Stimulated activated CD4-positive, alpha-beta T cell treated with anti-CD3 and anti-CD28 coated beads, Interleukin-1b, Interleukin-23, amount 100 ng/mL, for 1 hour (primary cell): ENCODE measurements around the gene HCN3.

Source experiments
- DNase-seq, 2 donors: peaks; one replicate each; pipeline ENCODE4 v3.0.0-alpha.2; 2020; ENCODE audit warnings: low read depth in 2 of 2

Gene HCN3

DNA sequence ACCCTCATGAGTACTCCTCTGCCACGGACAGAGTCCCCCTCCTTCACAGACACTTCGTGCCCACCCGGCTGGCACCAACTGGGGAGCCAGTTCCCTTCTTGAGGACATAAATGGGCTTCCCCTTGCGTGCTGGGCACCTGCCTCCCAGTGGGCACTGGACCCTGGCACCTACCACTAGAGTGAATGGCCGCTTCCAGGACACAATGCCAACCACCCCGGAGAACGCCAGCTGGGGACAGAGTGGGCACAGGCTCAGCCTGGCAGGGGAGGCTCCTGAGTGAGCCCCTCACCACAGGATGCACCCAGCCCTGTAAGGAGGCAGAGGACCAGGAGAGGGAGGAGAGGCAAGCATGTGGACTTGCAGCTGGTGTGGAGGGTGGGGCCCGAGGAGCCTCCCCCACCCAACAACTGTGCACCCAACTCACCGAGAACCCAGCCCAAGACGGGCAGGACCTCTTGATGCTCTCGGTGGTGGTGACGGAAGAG, 23.0 kb upstream of the HCN3 start:
- DNase-seq: no peak

DNA sequence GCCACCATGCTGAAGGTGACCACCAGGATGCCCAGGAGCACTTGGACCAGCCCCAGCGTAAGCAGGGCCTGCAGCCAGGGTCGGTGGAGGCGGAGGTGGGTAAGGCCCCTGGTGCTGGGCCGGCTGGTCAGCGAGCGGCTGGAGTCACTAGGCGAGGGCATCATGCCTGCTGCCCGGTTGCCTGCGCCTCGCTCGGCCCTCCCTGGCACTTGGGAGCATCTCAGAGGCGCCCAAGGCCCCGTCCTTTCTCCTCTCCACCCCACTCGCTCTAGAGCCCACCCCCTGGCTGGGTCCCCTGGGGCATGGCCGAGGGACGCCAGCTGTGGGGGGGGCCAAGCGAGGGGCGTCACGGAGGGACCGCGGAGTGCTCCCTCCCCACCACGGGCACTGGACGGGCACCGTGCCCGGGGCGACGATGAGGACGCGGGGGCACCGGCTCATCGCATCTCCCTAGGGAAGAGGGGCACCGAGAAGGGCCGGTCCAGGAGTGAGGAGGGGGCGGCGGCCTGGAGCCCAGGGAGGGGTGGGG, 22.5 kb upstream of the HCN3 start:
- no peak for DNase-seq

DNA sequence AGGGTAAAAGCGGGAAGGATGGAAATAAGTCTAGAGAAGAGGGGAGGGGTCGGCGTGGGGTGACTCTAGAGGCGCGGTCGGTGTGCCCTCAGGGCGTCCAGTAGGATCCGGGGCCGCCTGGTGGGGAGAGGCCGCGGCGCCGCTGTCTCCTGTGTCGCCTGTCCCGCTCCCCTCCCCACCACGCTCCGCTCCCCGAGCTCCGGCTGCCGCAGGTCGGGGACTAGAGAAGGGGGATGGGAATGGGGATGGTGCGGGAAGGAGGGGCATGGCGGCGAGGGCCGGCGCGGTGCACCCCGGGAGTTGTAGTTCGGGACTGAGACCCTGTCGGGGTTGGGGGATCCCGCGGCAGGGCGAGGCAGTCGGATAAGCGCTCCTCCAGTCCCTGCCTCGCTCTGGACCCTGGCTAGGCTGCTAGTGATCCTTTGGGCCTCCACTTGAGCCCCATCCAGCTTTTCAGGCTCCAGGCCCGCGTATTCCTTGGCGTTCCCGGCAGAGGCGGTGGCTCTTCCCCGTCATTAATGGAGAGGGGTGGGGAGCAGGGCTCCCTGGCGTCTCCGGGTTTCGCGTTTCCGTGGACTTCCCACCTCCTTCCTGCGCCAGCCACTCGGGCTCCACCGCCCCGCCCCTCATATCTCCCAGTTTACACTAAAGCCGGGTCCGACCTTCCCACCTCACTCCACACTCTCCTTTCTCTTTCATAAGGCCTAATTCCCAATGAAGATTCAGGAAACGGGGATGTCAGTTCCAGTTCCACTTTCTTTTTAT, 21.8 kb upstream of the HCN3 start, which contains the start of gene ENTREP3:
Gene ENTREP3, minus strand, starts transcription at position 241 of the 765 bp plus-strand sequence. CDS start 606 bp downstream, outside the sequence.
- peak in 1 of 2 donors; percentile 60 for DNase-seq

DNA sequence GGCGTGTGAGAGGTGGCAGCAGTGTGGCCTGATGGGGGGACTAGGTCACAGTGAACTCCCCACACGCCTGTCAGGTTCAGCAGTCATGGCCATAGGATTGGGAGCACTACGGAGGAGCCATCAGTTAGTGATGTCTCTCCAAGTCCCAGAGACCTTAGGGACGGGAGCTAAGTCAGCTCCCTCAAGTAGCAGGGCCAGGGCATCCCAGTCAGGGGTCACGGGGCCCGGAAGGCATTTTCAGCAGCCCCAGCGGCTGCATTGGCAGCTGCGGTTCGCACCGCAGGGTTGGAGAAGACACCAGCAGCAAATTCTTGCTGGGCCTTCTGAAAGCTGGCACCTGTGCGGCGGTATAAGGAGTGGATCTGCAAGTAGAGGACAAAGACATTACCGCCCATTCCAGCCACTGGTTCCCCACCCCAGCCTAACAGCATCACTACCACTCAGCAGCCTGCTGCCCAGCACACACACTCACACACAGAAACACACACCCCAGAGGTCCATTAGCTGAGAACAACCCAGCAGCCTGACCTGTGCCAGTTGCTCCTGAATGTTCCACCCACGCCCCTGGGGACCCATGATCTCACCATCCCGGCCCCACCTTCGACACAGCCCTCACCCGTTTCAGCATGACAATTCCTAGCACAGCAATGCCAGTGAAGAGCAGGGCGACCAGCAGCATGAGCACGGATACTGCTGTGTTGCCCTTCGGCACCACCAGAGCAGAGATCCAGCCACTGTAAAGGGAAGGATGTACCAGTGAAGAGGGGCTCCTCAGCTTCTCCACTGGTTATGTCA, 21.0 kb upstream of the HCN3 start:
- DNase-seq: no peak

DNA sequence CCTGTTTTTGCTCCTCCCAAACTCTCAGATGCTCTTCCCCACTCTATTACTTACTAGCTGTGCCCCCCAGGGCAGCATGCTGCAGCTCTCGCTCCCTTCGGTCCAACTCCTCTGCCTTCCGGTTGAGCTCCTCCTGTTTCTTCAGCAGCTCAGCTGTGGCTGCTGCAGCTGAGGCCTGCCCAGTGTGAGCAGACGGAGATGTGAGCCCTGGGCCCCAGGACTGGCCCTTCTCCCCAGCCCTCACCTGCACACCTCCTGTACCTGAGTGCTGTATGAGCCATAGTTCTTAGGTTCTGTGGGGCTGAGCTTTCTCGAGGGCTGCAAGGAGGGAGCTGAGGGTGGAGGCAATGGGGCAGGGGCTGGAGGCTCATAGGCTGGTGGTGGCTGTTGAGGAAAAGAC, 17.0 kb upstream of the HCN3 start:
- no peak for DNase-seq

DNA sequence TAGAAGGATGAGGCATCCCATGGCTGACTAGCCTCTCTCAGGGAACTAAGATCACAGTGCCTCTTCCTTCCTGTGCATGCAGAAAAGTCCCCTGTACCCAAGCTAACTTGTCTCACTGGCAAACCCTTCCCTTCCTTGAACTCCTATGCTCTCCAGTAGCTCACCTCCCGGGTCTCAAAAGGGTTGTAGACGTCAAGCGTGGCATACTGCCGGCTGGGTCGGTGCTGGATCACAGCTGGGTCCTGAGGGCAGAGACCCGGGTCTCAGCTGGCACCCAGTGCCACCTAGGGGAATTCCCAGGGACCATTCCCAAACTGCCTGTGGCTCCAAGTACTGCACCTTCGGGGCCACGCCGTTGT, 15.8 kb upstream of the HCN3 start:
- DNase-seq: no peak

DNA sequence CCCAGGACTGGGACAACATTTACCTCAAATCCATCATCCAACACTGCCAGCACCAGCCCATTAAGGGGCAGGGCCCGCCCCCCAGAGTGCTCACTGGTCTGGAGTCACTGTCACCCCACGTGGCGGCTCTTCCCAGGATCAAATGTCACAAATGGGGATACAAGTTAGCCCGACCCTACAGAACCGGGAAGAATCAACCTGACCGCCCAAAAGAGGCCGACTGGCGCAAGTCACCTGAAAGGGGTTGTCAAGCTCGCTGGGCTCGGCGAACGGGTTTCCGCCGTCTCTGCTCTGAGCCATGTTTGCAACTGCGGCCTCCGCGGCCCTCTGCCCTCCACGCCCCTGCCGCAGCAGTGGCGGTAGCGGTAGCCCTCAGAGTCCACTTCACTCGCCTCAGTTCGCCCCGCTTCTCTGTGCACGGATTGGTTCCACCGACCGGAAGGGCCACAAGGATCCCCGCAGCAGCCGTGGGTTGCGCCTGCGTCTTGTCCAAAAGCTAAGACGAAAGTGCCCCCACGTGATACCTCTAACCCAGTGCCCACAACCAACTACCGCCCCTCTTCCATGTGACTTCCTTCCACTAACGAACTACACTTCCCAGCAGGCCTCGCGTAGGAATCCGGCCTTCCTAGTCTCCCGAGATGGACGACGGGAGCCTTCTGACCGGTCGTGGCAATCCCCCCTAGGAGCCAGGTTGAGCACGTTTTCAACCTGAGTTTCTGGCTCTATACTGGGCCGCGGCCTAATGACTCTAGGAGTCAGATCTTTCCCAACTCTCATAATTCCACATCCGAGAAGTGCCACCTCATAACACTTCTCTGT, 15.2 kb upstream of the HCN3 start, which contains the start of gene SCAMP3:
Gene SCAMP3, minus strand, starts transcription at position 509 of the 822 bp plus-strand sequence. Its CDS starts 209 bp downstream, at position 300.
- DNase-seq: peak; percentile 63 to 71

DNA sequence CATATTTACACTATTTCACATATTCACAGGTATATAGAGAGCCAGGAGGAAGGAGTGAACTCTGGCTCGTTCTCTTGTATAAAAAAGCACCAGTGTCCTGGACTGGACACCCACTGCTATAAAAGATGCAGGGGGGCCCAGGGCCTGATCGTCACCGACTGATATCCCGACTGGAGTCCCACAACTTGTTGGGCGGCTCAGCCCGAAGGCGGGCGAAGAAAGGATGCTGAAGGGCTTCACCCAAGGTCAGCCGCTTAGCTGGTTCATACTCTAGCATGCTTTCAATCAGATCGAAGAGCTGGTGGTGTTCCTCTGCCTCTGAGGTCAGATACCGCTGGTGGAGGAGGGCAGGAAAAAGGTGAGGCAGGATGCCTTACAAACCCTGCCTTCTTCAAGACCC, 14.2 kb upstream of the HCN3 start:
- DNase-seq: no peak

DNA sequence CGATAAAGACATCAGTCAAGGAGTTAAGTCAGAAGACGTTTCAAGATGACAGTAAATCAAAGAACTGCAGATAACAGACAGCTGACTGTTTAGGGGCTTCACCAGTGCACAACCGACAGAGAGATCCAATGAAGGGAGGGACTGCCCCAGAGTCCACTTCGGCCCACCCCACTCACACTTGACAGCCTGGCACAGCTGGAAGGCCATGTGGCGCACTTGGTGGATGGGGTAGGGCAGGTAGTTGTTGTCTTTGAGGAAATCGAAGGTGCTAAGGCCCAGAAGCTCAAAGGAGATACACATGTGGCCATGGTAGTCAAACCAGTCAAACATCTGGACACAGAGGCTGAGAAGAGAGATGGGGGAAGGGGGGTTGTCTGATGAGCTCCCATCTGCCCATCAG, 10.7 kb upstream of the HCN3 start:
- no peak for DNase-seq

DNA sequence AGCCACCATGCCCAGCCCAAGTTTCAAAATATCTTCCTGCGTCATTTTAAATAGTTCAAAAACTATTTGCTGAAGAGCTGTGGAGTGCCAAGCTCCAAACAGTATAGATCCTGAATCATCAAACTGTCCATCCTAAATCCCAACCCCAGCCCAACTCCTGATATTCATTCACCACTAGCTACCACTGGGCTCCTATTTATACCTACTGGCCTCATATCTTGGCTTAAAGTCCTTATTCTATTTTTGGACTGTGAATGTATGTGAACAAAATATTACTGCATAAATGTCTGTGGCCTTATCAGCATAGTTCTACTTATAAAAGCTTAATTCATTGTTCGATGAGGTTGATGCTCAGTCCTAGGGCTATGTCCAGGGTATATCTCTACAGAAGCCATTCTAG, 9.9 kb upstream of the HCN3 start:
- no peak for DNase-seq

DNA sequence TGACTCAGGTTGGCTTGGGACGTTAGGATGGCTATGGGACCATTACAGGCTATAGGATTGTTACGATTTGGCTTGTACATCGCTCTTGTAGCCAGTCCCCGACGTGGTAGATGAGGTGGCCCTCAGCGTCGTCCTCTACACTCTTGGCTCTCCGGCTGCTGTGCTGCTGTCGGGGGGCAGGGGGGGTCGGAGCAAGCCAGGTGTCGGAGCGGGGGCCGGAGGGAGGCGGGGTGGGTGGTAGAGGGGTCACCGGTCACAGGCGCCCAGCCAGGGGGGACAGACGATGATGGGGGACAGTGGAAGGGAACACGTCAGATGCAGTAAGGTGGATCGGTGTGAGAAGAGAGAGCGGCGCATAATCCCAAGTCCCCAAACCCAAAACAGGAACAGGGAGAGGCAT, 8.6 kb upstream of the HCN3 start:
- DNase-seq: no peak

DNA sequence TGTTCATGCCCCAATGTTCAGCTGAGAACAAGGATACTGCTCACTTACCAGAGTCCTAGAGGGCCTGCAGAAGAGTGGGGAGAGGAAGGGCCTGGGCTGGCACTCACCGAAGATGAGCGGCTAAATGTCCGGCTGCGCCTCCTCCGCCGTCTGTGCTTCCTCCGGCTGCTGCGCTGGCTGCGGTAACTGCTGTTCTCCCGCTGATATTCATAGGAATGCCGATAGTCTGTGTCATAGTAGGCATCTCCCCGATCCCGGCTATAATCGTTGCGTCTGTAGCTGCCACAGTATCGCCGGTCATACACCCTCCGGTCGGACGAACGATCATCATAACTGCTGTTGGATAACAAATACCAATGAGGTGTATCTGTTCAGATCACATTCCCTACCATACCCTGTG, 7.9 kb upstream of the HCN3 start:
- no peak for DNase-seq

DNA sequence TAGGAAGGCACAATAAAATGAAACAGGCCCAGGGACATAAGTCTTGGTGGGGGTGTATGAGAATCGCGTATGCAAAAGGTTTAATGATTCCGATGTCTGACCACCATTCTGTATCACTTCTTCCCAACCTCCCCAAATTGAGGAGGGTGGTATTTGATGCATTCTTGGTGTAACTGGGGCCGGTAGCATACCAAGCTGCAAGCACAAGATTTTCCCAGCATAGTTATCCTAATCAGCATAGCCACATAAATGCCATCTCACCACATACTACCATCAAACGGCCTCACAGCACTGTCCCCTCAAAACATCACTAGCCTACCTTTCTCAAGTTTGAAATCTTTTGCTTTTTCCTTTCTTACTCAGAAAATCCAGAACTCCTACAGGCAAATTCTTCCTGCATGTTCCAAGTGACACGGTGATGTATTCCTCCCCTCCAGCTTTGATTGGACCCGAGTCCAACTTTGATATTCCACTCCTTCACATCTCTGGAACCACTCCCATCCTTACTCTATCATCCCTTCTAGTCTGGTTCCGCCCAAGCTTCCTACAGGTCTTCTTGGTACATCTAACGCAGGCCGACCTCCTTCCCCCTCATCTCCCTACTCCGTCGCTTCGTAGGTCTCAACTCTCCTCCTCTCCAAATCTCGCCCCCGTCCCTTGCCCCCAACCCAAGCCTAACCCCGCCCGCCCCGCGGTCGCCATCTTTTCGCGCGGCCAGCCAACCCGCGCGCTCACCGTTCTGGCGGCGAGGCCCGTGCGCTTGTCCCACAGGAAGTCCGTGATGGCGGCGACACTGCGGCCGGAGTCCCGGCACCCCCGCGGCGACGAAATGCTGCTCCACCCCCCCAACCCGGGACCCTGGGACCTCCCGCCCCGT, 4.6 kb upstream of the HCN3 start:
- DNase-seq: no peak

DNA sequence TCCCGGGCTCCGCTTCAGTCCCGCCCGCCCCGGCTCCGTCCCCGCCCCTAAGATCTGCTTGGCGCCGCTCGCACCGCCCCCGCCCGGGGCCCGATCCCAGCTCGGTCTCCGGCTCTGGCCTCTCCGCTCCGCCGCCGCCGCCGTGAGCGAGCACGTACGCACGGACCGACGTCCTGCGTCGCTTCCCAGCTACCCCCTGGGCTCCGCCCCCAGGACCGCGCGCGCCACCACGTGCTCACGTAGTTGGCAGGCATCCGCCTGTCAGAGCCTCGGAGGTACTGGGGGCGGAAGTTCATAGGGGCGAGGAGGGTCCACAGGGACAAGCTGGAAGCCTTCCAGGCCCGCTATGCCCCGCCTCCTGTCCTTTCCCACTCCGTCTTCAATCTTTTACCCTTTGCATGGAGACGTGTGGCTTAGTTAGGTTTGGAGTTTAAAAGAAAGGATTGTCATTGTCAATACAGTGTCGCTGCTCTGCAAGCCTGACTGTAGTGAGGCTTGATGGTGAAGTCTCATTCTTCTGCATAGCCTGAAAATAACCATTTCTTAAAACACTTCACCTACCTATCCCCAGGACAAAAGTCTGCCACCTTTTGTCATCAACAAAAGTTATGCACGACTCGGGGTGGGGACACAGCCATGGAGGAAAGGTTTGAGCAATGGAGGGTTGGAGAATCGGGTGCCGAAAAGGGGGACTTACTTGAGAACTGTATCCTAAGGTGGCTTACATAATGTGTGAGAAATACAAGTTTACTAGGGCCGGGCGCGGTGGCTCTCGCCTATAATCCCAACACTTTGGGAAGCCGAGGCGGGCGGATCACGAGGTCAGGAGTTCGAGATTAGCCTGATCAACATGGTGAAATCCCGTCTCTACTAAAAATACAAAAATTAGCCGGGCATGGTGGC, 3.7 kb upstream of the HCN3 start, which contains the start of gene CLK2:
Gene CLK2, minus strand, starts transcription at position 162 of the 903 bp plus-strand sequence. CDS start 2,527 bp downstream, outside the sequence.
- DNase-seq: peak; percentile 84 to 90

DNA sequence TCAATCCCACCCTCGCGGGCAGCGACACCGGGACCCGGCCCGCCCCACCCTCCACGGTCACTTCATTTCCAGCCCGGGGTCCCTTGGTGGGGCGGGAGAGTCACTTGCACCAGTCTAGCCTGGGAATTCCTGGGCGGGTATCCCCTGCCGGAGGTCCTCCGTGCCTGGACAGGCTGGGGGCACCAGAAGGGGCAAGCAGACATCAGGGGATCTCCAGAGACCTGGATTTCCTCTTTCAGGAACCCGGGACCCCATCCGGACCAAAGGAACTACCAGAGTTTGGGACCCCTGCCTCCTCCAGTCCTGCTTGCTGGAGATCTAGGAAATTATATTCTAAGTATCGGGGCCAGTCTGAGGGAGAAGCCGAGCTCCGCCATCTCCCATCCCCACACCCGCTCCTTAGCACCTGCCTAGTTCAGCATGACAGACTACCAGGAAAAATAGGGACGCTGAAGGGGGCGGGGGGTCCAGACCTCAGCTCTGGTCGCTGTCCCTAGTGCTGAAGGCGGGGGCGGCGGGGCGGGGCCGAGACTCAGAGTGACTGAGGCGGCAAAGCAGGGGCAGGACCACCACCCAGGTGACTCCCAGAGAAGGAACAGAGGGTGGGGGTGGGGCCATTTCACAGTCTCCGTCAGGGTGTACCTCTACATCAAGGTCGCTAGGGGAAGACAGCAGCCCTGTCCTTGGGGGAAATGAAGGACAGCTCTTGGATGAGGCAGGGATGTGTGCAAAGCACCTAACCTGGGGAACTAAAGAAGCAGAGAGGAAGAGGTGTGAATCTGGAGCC, 832 bp downstream of the HCN3 start:
- DNase-seq: peak; percentile 24 to 71

DNA sequence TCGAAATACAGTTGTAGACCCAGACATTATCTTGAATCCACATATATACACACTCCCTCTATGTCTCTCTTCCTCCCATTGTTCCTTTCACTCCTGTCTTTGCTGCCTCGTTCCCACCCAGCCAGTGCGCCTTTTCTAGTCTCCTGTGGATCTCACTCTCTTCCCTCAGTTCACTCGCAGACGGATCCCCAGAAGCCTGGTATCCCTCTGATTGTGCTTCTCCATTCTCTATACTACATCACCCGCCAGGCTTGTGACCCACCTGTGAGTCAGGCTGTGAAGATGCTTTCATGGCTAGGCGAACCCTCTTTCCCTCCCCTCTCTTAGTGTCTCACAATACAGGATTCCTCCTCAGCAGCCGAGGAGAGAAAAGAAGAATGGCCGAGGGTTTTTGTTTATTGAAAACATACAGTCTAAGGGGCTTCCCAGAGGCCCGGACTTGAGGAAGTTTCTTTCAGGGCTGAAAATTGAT, 1.5 kb downstream of the HCN3 start:
- DNase-seq: no peak

DNA sequence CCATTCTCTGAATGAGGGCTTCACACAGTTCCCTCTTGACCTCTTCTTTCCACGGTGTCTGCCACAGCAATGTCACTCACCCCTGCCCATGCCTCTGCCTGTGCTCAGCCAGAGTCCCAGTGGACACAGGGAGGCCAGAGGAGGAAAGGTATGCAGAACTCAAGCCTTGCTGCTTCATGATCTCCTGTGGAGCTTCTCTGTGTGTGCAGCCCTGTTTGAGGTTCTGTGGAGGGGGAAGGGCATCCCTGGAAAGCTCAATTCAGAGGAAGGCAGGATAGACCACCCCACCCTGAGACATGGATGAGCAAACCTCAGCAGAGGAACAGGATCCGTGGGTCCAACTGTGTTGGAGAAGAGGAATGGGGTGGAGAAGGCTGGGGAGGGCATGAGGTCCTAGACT, 2.0 kb downstream of the HCN3 start:
- DNase-seq: no peak

DNA sequence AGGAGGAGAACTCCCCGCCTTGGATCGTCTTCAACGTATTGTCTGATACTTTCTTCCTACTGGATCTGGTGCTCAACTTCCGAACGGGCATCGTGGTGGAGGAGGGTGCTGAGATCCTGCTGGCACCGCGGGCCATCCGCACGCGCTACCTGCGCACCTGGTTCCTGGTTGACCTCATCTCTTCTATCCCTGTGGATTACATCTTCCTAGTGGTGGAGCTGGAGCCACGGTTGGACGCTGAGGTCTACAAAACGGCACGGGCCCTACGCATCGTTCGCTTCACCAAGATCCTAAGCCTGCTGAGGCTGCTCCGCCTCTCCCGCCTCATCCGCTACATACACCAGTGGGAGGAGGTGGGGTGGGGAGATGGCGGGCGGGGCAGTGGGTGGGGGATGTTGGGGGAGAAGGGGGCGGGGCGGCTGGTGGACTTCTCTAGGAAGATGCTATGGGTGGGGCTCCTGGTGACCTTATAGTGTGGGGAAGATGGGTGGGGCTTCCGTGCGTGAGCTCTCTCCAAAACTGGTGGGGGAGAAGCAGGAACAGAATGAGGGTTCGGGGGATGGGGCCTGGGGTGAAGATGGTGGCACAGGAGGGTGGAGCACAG, 5.3 kb downstream of the HCN3 start:
- no peak for DNase-seq
